HG03095 (cell line): ENCODE measurements around the gene CLCN6.
A peak's percentile ranks its signal among the peaks of the same experiment; 100 is the strongest.
"Not testable (repeated sequence)": the region's sequence is repeated elsewhere in the genome, so short reads cannot be mapped to it uniquely, and the experiment has no call there.

Experiments
- ATAC-seq: cut with Tn5 transposase; IDR thresholded peaks from one replicate; pipeline ENCODE4 v1.9.1; 2021; ENCODE audit warnings: moderate library complexity; ENCODE audit not compliant: unreplicated experiment

CLCN6 gene

DNA sequence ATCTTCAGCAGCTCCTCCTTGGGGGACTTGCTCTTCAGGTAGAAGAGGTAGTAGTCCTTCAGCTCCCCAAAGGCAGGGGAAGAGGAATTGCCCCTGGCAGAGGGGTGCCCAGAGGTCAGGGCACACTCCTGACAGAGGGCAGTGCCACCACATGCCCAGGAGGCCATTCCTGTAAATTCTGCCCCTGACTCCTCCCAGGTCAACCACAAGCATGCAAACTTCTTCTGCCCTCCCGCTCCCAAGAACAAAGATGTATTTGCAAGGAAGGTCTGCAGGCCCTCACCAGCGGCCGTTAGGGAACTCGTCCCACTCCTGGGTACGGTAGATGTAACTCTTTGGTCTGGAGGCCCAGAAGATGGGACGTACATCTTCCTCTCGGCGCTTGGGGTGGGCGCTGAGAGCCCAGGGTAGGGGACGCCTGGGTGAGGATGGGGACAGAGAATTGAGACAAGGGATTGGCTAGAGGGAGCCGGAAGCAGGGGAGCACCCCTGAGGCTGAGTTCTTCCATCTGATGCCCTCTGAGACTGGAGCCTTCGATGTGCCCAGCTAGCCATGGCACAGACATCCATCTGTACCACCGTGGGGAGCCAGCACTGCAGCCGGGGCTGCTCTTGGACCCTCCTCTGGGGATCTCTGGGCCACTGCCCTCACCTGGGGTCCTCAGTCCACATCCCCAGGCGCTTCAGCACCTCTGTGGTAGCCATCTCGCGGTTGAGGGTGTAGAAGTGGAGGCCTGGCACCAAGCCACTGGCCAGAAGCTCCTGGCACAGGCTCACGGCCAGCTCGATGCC is 11.3 kb upstream of the CLCN6 start:
- no peak for ATAC-seq

GRCh38 chr1:11795238-11795890 is 10.6 kb upstream of the CLCN6 start:
- no peak for ATAC-seq

GRCh38 chr1:11796036-11796828 is 9.8 kb upstream of the CLCN6 start:
- no peak for ATAC-seq

DNA sequence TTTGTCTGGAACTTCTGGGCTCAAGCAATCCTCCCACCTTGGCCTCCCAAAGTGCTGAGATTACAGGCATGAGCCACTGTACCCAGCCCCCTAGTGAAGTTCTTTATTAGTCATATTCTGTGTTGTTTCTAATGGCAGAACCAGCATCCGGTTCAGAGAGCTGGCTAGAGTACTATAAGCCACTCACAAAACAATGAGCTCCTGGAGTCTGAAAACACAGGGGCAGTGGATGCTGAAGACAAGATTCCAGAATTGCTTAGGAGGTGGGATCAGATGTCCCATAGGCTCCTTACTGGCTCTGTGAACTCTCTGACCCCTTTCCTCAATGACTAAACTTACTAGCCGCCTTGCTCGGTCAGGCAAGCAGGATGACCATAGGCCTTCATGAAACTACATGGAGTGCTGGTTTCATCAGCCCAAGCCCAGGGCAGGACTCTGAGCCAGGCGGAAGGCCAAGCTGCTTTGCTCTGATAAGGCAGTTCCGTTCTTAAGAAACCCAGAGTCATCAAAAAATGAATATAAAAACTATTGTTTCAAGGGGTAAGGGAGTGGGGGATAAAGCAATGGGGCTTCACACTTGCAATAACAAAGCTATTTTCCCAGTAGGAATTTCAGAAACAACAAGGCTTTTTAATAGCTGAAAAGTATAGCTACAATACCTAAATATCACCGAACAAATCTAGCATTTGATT is 8.3 kb upstream of the CLCN6 start:
- ATAC-seq, result no peak

- no peak for ATAC-seq
Observed at GRCh38 chr1:11799099-11799498, 6.9 kb upstream of the CLCN6 start.

DNA sequence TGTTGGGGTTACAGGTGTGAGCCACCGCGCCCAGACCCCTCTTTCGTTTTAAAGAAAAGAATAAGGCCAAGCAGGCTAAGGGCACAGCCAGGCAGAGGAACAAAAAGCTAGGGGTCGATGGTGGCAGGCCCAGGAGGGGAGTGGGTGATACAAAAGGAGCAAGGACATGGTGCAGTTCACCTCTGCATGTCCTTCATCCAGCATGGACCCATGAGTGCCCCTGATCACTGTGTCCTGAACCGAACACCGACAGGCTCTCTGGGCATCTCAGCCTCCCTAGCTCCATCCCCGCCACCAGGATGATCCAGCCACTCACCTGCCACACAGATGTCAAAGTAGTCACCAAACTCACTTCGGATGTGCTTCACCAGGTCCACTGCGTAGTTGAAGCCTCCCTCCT is 6.1 kb upstream of the CLCN6 start:
- no peak for ATAC-seq

GRCh38 chr1:11800391-11800755 is 5.6 kb upstream of the CLCN6 start:
- ATAC-seq, result no peak

DNA sequence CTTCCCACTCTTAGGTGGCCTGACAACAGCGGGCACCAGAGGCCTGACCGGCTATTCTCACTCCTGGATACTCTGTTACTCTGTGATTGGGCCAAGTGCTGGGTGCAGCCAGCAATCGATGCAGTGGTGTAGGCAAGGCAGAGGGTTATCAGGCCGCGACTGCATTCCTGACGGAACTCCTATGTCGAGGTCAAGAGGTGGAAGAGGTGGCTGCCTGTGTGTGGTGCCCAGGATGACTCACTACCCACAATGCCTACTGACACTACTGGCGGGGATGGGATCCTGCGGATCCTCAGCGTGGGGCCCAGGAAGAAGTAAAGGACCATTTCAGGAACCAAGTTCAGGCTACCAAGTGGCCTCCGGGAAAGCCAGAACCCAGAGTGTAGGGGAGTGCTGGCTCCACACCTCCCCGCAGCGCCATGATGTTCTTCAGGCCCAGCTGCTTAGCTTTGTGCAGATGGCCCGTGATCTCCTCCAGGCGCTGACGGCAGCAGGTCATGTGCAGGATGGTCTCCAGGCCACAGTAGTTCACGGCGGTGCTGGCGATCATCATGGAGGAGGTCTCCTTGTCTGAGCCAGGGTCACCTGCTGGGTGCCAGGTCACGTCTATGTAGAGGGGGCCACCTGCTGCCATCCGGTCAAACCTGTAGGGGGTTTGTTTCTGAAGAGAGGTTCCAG is 5.1 kb upstream of the CLCN6 start:
- no peak for ATAC-seq

- no peak for ATAC-seq
Observed at GRCh38 chr1:11802616-11802972, 3.4 kb upstream of the CLCN6 start.

- ATAC-seq, result no peak
Observed at GRCh38 chr1:11802973-11803885, 2.8 kb upstream of the CLCN6 start.

GRCh38 chr1:11803924-11804665 is 1.9 kb upstream of the CLCN6 start:
- not testable (repeated sequence) for ATAC-seq

GRCh38 chr1:11804666-11805421 is 1.1 kb upstream of the CLCN6 start:
- ATAC-seq, result no peak

- peak; percentile 43 for ATAC-seq
Observed at GRCh38 chr1:11806307-11806936, 431 bp downstream of the CLCN6 start.

GRCh38 chr1:11807133-11807532 is 1.1 kb downstream of the CLCN6 start:
- no peak for ATAC-seq

- no peak for ATAC-seq
Observed at GRCh38 chr1:11813021-11813420, 7.0 kb downstream of the CLCN6 start.

- ATAC-seq, result no peak
Observed at GRCh38 chr1:11817192-11817591, 11.2 kb downstream of the CLCN6 start.

DNA sequence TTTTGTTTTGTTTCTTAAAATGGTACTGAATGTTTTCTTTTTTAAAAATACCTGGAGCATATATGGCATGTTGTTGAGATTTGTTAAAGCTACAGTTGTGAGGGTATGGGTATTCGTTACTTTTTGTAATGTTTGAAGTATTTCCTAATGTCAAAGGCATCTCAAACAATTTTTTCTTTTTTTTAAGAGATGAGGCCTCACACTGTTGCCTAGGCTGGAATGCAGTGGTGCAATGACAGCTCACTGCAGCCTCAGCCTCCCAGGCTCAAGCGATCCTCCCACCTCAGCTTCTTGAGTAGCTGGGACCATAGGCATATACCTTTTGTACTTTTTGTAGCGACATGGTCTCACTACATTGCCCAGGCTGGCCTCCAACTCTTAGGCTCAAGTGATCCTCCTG is 16.1 kb downstream of the CLCN6 start:
- no peak for ATAC-seq
